GM18499 (cell line): ENCODE measurements around the gene UGT2B17.

Experiments
- ATAC-seq: cut with Tn5 transposase; IDR thresholded peaks from one replicate; pipeline ENCODE4 v1.9.1; 2021; ENCODE audit warnings: moderate number of reproducible peaks; ENCODE audit not compliant: insufficient read depth, unreplicated experiment

UGT2B17 gene

DNA sequence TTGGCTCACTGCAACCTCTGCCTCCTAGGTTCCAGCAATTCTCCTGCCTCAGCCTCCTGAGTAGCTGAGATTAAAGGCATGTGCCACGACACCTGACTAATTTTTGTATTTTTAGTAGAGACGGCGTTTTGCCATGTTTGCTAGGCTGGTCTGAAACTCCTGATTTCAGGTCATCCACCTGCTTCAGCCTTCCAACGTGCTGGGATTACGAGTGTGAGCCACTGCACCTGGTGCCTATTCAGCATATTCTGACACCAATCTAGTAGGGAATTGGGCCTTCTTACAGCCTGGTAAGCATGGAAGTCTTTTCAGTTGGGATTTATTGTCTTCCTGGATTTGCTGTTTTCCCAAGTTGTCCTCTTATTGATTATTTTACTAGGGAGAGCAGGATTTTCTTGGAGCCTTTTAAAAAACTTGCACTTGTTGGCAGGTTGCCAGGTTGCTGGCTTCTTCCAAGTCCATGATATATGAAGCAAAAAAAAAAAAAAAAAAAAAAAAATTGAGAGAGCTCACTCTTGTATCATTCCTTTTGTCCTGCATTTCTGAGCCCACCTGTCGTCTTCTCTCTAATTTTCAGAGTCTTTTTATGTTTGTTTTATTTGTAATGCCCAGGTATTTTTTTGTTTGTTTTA lies 85.2 kb downstream of the UGT2B17 start:
- ATAC-seq: no peak

DNA sequence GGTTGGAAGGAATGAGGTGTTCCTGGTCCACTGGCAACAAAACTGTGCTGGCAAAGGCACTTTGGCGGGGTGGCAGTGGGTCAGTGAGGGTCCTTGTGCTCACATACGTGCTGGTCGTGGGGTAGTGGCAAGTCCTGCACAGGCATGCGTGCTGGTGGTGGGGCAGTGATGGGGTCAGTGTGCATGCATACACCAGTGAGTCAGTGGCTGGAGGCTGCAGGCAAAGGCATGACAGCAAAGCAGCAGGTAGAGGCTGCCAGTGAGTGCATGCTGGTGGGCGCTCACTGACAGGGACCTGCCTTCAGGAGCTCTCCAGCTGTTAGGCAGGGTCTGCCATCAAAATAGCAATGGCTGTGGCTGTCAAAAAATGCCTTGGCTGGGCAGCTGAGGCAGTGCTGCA lies 86.8 kb downstream of the UGT2B17 start:
- no peak for ATAC-seq
